Ureter (tissue), 1 donor: ENCODE measurements around the gene POTEM. TPM values are rescaled to one million over a fixed set of nuclear protein-coding genes. Genes with fewer than 3 reads are reported as not detected.
"Not testable (repeated sequence)": the region's sequence is repeated elsewhere in the genome, so short reads cannot be mapped to it uniquely, and the experiment has no call there.

ENCODE experiments used
- DNase-seq: peaks from one replicate; pipeline ENCODE4 v3.0.0-alpha.2; 2020; ENCODE audit warnings: low spot score
- total RNA-seq: library from RNA; stranded (reverse); gene quantifications from one replicate; pipeline ENCODE4 v1.2.4, GENCODE V29; 2023
- donor health status: DM: yes; HTN: yes; CAD: no.

POTEM gene
- total RNA-seq, 1 donor from 2014 or later, result not detected

- not testable (repeated sequence) for DNase-seq
These were observed 69.7 kb downstream of the POTEM start for GRCh38 chr14:19036811-19037382.

- DNase-seq, result not testable (repeated sequence)
These were observed 70.9 kb downstream of the POTEM start for GRCh38 chr14:19038060-19038664.

GRCh38 chr14:19038785-19039184, 71.6 kb downstream of the POTEM start:
- not testable (repeated sequence) for DNase-seq

GRCh38 chr14:19043384-19043783, 76.2 kb downstream of the POTEM start:
- DNase-seq, result not testable (repeated sequence)
